C4-2B (cell line): ENCODE measurements around the gene VHLL.
"Not testable (repeated sequence)": the region's sequence is repeated elsewhere in the genome, so short reads cannot be mapped to it uniquely, and the experiment has no call there.

ENCODE experiments used
- H3K27ac ChIP-seq: fragments of 450-650 bp; 2 replicates; pipeline ENCODE4 v1.5.1; 2017
- CTCF ChIP-seq: fragments of 450-650 bp; conservative IDR thresholded peaks from 2 replicates; pipeline ENCODE4 v1.5.1; 2017; ENCODE audit warnings: mild to moderate bottlenecking
- ZFX ChIP-seq: fragments of 450-650 bp; IDR thresholded peaks from 2 replicates; pipeline ENCODE4 v1.6.1; 2017

The VHLL gene

GRCh38 chr1:156298852-156299357 is at the start of gene VHLL:
VHLL (minus strand) TSS chr1:156299307; CDS start chr1:156299189, 118 bp downstream.
- no peak within 1 kb of the TSS for H3K27ac ChIP-seq
- TF ChIP-seq CTCF (no peak), ZFX (no peak)

- H3K27ac ChIP-seq, result no peak overlapping the region
- TF ChIP-seq ZFX, result no peak
- no peak for TF ChIP-seq CTCF
Measured at GRCh38 chr1:156347331-156347730, 48.2 kb upstream of the VHLL start.

GRCh38 chr1:156346636-156347035 is 47.5 kb upstream of the VHLL start:
- TF ChIP-seq CTCF (no peak), ZFX (no peak)
- no peak overlapping the region for H3K27ac ChIP-seq

- not testable (repeated sequence) for H3K27ac ChIP-seq
Measured at GRCh38 chr1:156346035-156346434, 46.9 kb upstream of the VHLL start.

- TF ChIP-seq CTCF (no peak), ZFX (no peak)
- no peak overlapping the region for H3K27ac ChIP-seq
Measured at GRCh38 chr1:156344409-156344808, 45.3 kb upstream of the VHLL start.

- no peak for TF ChIP-seq ZFX
- TF ChIP-seq CTCF, result no peak
- no peak overlapping the region for H3K27ac ChIP-seq
Measured at GRCh38 chr1:156342166-156342955, 43.3 kb upstream of the VHLL start.

GRCh38 chr1:156338180-156338976 is 39.3 kb upstream of the VHLL start, which contains the start of the genes CCT3 and TSACC:
CCT3 (minus strand) TSS chr1:156338292; CDS start chr1:156338184, 108 bp downstream.
TSACC (plus strand) TSS chr1:156338526; CDS start chr1:156339758, 1,232 bp downstream.
- TF ChIP-seq ZFX, result no peak
- no peak for TF ChIP-seq CTCF
- H3K27ac ChIP-seq, result peak within 1 kb of the TSS; percentile 99
